SK-N-SH (cell line): ENCODE measurements around the gene ULBP1. TPM values are rescaled to one million over a fixed set of nuclear protein-coding genes. Genes with fewer than 3 reads are reported as not detected.
"Not testable (repeated sequence)": the region's sequence is repeated elsewhere in the genome, so short reads cannot be mapped to it uniquely, and the experiment has no call there.

Experiments used
- CTCF ChIA-PET: fragments of 300-600, 350-600 bp; formaldehyde crosslinking; extraction: SDS; loops from one replicate; lab custom pipeline; 2021; lab: Yijun Ruan, JAX
- POLR2A ChIA-PET: fragments of 350-600 bp; sonication (Branson Sonifier 250); formaldehyde crosslinking; extraction: SDS; loops from one replicate; lab custom pipeline; 2020; ENCODE audit warnings: antibody characterized with exemption, inconsistent platforms; lab: Yijun Ruan, JAX
- DNase-seq: peaks from one replicate; pipeline ENCODE4 v3.0.0; 2012
- H2AFZ ChIP-seq: fragments of 200-600 bp; sonication (generic); 2 replicates; pipeline ENCODE4 v1.8.1; 2016; ENCODE audit warnings: antibody characterized with exemption, mild to moderate bottlenecking, low read depth
- H3F3A ChIP-seq: fragments of 200-600 bp; sonication (generic); replicated peaks from 2 replicates; pipeline ENCODE3; 2016; ENCODE audit warnings: antibody characterized with exemption, mild to moderate bottlenecking; ENCODE audit not compliant: insufficient read depth
- H3K27ac ChIP-seq, 2 experiments: fragments of 200-500 bp in 1 of 2; fragments of 200-600 bp in 1 of 2; sonication (Bioruptor generic) in 1 of 2; sonication (generic), shearing (Covaris generic) in 1 of 2; 2 replicates each; pipeline versions ENCODE4 v1.5.1 to v1.6.1; 2014 to 2016; ENCODE audit warnings: low read depth in 2 of 2, inconsistent platforms in 1 of 2, low read length in 1 of 2, mild to moderate bottlenecking in 1 of 2, mixed read lengths in 1 of 2
- H3K27me3 ChIP-seq: fragments of 200-600 bp; sonication (generic), shearing (Covaris generic); 2 replicates; pipeline ENCODE4 v1.6.1; 2016; ENCODE audit warnings: mixed run types; ENCODE audit not compliant: insufficient read depth
- H3K36me3 ChIP-seq, 2 experiments: fragments of 200-500 bp in 1 of 2; fragments of 200-600 bp in 1 of 2; sonication (Bioruptor generic) in 1 of 2; sonication (generic) in 1 of 2; replicated peaks in 1 of 2; 2 replicates each; pipeline versions ENCODE3 to v1.5.1; 2014 to 2016; ENCODE audit warnings: low read length in 1 of 2, mild to moderate bottlenecking in 1 of 2; ENCODE audit not compliant: insufficient read depth in 2 of 2, control insufficient read depth in 1 of 2
- H3K4me1 ChIP-seq, 2 experiments: fragments of 200-500 bp in 1 of 2; fragments of 200-600 bp in 1 of 2; sonication (Bioruptor generic) in 1 of 2; sonication (generic), shearing (Covaris generic) in 1 of 2; 2 replicates each; pipeline versions ENCODE4 v1.5.1 to v1.6.1; 2014 to 2016; ENCODE audit warnings: low read depth in 1 of 2, low read length in 1 of 2, mixed run types in 1 of 2; ENCODE audit not compliant: insufficient read depth in 2 of 2, control insufficient read depth in 1 of 2
- H3K4me2 ChIP-seq: fragments of 200-600 bp; sonication (generic), shearing (Covaris generic); 2 replicates; pipeline ENCODE4 v1.6.1; 2017; ENCODE audit warnings: mixed run types
- H3K4me3 ChIP-seq, 2 experiments: fragments of 200-500 bp in 1 of 2; fragments of 200-600 bp in 1 of 2; sonication (Bioruptor generic) in 1 of 2; sonication (generic), shearing (Covaris generic) in 1 of 2; 2 replicates each; pipeline versions ENCODE4 v1.5.1 to v1.8.1; 2014 to 2016; ENCODE audit warnings: low read depth in 2 of 2, inconsistent platforms in 1 of 2, low read length in 1 of 2, mild to moderate bottlenecking in 1 of 2, mixed read lengths in 1 of 2, moderate library complexity in 1 of 2
- H3K79me2 ChIP-seq: fragments of 200-600 bp; sonication (generic); 2 replicates; pipeline ENCODE4 v1.8.1; 2017; ENCODE audit warnings: mild to moderate bottlenecking; ENCODE audit not compliant: insufficient read depth
- H3K9ac ChIP-seq: fragments of 200-600 bp; sonication (generic); 2 replicates; pipeline ENCODE4 v1.6.1; 2017; ENCODE audit warnings: mixed run types
- H3K9me2 ChIP-seq: fragments of 200-600 bp; sonication (generic); 2 replicates; pipeline ENCODE4 v1.6.1; 2017; ENCODE audit warnings: mixed run types
- H3K9me3 ChIP-seq: fragments of 200-600 bp; sonication (generic); 2 replicates; pipeline ENCODE4 v1.6.1; 2017; ENCODE audit warnings: mixed run types, mild to moderate bottlenecking, moderate library complexity
- H4K20me1 ChIP-seq: fragments of 200-600 bp; sonication (generic); 2 replicates; pipeline ENCODE4 v1.6.1; 2017; ENCODE audit warnings: mild to moderate bottlenecking, mixed run types; ENCODE audit not compliant: insufficient read depth
- FOSL2 ChIP-seq: IDR thresholded peaks from 2 replicates; pipeline ENCODE4 v1.4.0; 2012; ENCODE audit warnings: low read depth, mild to moderate bottlenecking, moderate library complexity, borderline replicate concordance
- GABPA ChIP-seq: IDR thresholded peaks from 2 replicates; pipeline ENCODE4 v1.4.0; 2012; ENCODE audit warnings: low read depth, mild to moderate bottlenecking
- JUND ChIP-seq: IDR thresholded peaks from 2 replicates; pipeline ENCODE4 v1.4.0; 2012
- MEF2A ChIP-seq: IDR thresholded peaks from 2 replicates; pipeline ENCODE4 v1.4.0; 2012; ENCODE audit warnings: low read depth, borderline replicate concordance
- MXI1 ChIP-seq: IDR thresholded peaks from 2 replicates; pipeline ENCODE4 v1.6.1; 2012; ENCODE audit warnings: mild to moderate bottlenecking, low read depth, low read length, improper control_type of control experiment
- NRF1 ChIP-seq: IDR thresholded peaks from 2 replicates; pipeline ENCODE4 v1.6.1; 2012; ENCODE audit warnings: low read depth, mild to moderate bottlenecking, low read length
- REST ChIP-seq: IDR thresholded peaks from 2 replicates; pipeline ENCODE4 v1.6.1; 2012; ENCODE audit warnings: mild to moderate bottlenecking, low read depth, low read length, moderate library complexity
- RXRA ChIP-seq: IDR thresholded peaks from 2 replicates; pipeline ENCODE4 v1.4.0; 2012; ENCODE audit warnings: low read depth, mild to moderate bottlenecking, borderline replicate concordance
- SIN3A ChIP-seq: IDR thresholded peaks from 2 replicates; pipeline ENCODE4 v1.6.1; 2012; ENCODE audit warnings: low read depth, mild to moderate bottlenecking, low read length, moderate library complexity, borderline replicate concordance
- SMC3 ChIP-seq: IDR thresholded peaks from 2 replicates; pipeline ENCODE4 v1.6.1; 2012; ENCODE audit warnings: low read depth, low read length, improper control_type of control experiment
- TAF1 ChIP-seq: IDR thresholded peaks from 2 replicates; pipeline ENCODE4 v1.6.1; 2012; ENCODE audit warnings: low read depth, mild to moderate bottlenecking, low read length, moderate library complexity, borderline replicate concordance
- USF2 ChIP-seq: fragments of 150-350 bp; IDR thresholded peaks from 2 replicates; pipeline ENCODE4 v1.6.1; 2017; ENCODE audit warnings: antibody characterized with exemption, low read length, low read depth, borderline replicate concordance
- YY1 ChIP-seq: IDR thresholded peaks from 2 replicates; pipeline ENCODE4 v1.4.0; 2012; ENCODE audit warnings: low read depth, mild to moderate bottlenecking
- ZBTB33 ChIP-seq: IDR thresholded peaks from 2 replicates; pipeline ENCODE4 v1.4.0; 2012; ENCODE audit warnings: low read depth, borderline replicate concordance
- WGBS: methylation state at CpG from one replicate; pipeline ENCODE4 v1.1.6; 2017; ENCODE audit warnings: low lambda C conversion rate; 5-methylcytosine and 5-hydroxymethylcytosine counted together
- polyA plus RNA-seq, 3 experiments: library from polyadenylated mRNA; depleted of rRNA; stranded (reverse); fragments of >200 nt; gene quantifications; 2 replicates each; pipeline ENCODE4 v1.2.3, GENCODE V29; 2012

Gene ULBP1
- polyA plus RNA-seq, 1 of the 3 experiments (the other 2 are of a cell fraction) = 0.02 TPM

GRCh38 chr6:149918151-149918905, 45.4 kb upstream of the ULBP1 start:
- H3K4me3 ChIP-seq = no peak overlapping the region
- H3K9me2 ChIP-seq = no peaks in the 10 kb centered on the region
- H3K4me2 ChIP-seq = no peak overlapping the region
- WGBS = 46% methylated on average over 6 of the region's 6 CpGs
- no peaks in the 10 kb centered on the region for H3K36me3 ChIP-seq
- no peak overlapping the region for H2AFZ ChIP-seq
- H3K4me1 ChIP-seq = peaks cover 0 to 5% of the 10 kb centered on the region in 2 experiments; a peak in 1 of 4 replicates
- no peaks in the 10 kb centered on the region for H3F3A ChIP-seq
- no peaks in the 10 kb centered on the region for H3K9me3 ChIP-seq
- ChIA-PET POLR2A (no interaction called here), CTCF (interaction anchor here (1.4 kb wide), 2 partner anchors 78 to 84 kb away, joined by 3 read pairs; no protein-coding TSS in a partner anchor)
- no peaks in the 10 kb centered on the region for H3K79me2 ChIP-seq
- no peak overlapping the region for H3K27ac ChIP-seq
- H4K20me1 ChIP-seq = no peaks in the 10 kb centered on the region
- H3K9ac ChIP-seq = no peak overlapping the region
- no peak for DNase-seq
- no peak for TF ChIP-seq YY1
- no peak for TF ChIP-seq REST
- TF ChIP-seq SIN3A = no peak
- TF ChIP-seq FOSL2 = no peak
- TF ChIP-seq USF2 = no peak
- no peak for TF ChIP-seq TAF1
- TF ChIP-seq SMC3 = no peak
- TF ChIP-seq NRF1 = no peak
- no peak for TF ChIP-seq MXI1
- TF ChIP-seq MEF2A = no peak
- TF ChIP-seq JUND = no peak
- TF ChIP-seq ZBTB33 = no peak
- TF ChIP-seq GABPA = no peak
- TF ChIP-seq RXRA = no peak
- no peaks in the 10 kb centered on the region for H3K27me3 ChIP-seq

GRCh38 chr6:149919126-149919833, 44.5 kb upstream of the ULBP1 start:
- H3K4me3 ChIP-seq, H2AFZ ChIP-seq, H3K36me3 ChIP-seq, H3F3A ChIP-seq, H3K79me2 ChIP-seq, H4K20me1 ChIP-seq, H3K9me2 ChIP-seq, H3K4me1 ChIP-seq, H3K27ac ChIP-seq, DNase-seq, POLR2A ChIA-PET, H3K4me2 ChIP-seq, H3K9ac ChIP-seq, H3K27me3 ChIP-seq, H3K9me3 ChIP-seq: not testable (repeated sequence)
- CTCF ChIA-PET = interaction anchor here (0.5 to 1.4 kb wide), 2 partner anchors 55 to 85 kb away, joined by 3 read pairs; no protein-coding TSS in a partner anchor
- WGBS = 57% methylated on average over 10 of the region's 11 CpGs
